Measurements from ENCODE around the gene TANC1.

DNA sequence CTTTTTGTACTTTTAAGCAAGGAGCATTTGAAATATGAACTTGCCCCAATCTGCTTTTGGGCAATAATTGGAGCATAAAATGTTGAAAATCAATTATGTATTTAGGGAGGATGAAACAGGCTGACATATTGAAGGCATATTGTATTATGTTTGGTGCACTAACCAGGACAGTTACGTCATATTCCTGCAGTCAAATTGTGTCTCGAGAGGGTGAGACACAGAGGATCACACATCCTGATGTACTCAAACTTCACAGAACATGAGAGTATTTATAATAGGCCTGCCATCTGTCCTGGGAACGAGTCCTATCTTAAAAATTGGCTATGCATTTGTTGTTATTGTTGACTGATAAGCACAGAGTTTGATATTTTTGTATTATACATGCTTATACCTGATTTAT lies 44.7 kb downstream of the TANC1 start:
- no peak for TF ChIP-seq POLR2AphosphoS5 (IDR thresholded peaks at IDR 0.05; ENCODE audit: low read depth, low read length)
- TF ChIP-seq, protein P1, sequence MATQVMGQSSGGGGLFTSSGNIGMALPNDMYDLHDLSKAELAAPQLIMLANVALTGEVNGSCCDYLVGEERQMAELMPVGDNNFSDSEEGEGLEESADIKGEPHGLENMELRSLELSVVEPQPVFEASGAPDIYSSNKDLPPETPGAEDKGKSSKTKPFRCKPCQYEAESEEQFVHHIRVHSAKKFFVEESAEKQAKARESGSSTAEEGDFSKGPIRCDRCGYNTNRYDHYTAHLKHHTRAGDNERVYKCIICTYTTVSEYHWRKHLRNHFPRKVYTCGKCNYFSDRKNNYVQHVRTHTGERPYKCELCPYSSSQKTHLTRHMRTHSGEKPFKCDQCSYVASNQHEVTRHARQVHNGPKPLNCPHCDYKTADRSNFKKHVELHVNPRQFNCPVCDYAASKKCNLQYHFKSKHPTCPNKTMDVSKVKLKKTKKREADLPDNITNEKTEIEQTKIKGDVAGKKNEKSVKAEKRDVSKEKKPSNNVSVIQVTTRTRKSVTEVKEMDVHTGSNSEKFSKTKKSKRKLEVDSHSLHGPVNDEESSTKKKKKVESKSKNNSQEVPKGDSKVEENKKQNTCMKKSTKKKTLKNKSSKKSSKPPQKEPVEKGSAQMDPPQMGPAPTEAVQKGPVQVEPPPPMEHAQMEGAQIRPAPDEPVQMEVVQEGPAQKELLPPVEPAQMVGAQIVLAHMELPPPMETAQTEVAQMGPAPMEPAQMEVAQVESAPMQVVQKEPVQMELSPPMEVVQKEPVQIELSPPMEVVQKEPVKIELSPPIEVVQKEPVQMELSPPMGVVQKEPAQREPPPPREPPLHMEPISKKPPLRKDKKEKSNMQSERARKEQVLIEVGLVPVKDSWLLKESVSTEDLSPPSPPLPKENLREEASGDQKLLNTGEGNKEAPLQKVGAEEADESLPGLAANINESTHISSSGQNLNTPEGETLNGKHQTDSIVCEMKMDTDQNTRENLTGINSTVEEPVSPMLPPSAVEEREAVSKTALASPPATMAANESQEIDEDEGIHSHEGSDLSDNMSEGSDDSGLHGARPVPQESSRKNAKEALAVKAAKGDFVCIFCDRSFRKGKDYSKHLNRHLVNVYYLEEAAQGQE (IDR thresholded peaks at IDR 0.05; ENCODE audit: insufficient read depth in 1 of 2, low read depth in 2 of 2, low read length in 2 of 2), result no peak
- no peak for TF ChIP-seq SIN3A (IDR thresholded peaks at IDR 0.05; ENCODE audit: borderline replicate concordance, insufficient read depth, low read length)

Data from PFSK-1 (cell line).